ENCODE data around the gene PAN2. TPM values are rescaled to one million over a fixed set of nuclear protein-coding genes. Genes with fewer than 3 reads are reported as not detected.
"Not testable (repeated sequence)": the region's sequence is repeated elsewhere in the genome, so short reads cannot be mapped to it uniquely, and the experiment has no call there.

The PAN2 gene
- total and polyA plus RNA-seq, 4 donors = 41.0 to 74.9 (median 64.6) TPM

DNA sequence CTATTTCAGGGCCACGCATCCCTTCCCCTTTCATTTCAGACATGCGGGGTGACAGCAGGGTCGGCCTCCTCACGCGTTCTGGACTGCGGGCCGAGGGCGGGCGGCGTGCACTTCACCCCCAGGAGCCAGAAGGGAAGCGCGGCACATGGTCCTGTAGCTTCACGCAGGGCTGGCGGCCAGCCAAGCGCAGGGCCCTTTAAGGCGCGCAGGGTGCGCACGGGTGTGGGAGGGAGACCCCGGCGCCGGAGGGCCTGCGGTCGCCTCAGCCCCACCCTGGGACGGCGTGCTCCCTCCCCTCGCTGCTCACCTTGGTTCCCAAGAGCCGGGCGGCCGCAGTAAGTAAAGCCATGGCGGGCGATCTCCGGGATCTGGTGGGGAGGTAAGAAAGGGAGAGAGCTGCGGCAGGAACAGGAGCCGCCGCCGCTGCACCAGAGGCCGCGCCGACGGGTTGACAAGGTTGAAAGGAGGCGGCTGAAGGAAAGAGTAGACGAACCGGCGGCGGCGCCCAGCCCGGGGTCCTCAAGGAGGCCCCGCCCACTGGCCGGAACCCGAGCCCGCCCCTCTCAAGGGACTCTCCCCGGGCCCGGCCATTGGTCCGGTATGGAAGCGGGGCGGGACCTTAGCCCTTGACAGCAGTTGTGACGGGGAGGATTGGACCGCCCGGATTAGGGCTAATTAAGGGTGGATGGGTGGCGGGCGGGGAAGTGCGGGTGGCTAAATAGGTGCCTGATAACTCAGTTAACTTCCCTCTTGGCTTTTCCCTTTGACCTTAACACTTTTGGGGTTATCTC lies 33.8 kb downstream of the PAN2 start, which contains the start of gene CS:
TSS of gene CS (minus strand) at position 478 of the 791 bp plus-strand sequence. CDS start at position 349, 129 bp downstream.
- WGBS (ENCODE audit: insufficient coverage) = 0% methylated on average over 54 of the region's 63 CpGs
- H3K9me3 ChIP-seq (ENCODE audit: control insufficient read depth, insufficient read depth, low read length) = no peaks in the 10 kb centered on the region
- DNase-seq (ENCODE audit: low read depth in 4 of 6, low spot score in 6 of 6) = peak; percentile 91 to 99 (median 98)
- peak within 1 kb of the TSS; percentile 80 for H3K4me3 ChIP-seq (ENCODE audit: low read depth, low read length)
- no peaks in the 10 kb centered on the region for H3K27me3 ChIP-seq (ENCODE audit: control insufficient read depth, insufficient read depth, low read length)
- H3K4me1 ChIP-seq (ENCODE audit: control insufficient read depth, insufficient read depth, low read length) = peaks cover 18% of the 10 kb centered on the region
- peak within 1 kb of the TSS; percentile 97 for H3K27ac ChIP-seq (ENCODE audit: low read depth, low read length)
- peaks cover 30% of the 10 kb centered on the region for H3K36me3 ChIP-seq (ENCODE audit: control insufficient read depth, insufficient read depth, low read length)

DNA sequence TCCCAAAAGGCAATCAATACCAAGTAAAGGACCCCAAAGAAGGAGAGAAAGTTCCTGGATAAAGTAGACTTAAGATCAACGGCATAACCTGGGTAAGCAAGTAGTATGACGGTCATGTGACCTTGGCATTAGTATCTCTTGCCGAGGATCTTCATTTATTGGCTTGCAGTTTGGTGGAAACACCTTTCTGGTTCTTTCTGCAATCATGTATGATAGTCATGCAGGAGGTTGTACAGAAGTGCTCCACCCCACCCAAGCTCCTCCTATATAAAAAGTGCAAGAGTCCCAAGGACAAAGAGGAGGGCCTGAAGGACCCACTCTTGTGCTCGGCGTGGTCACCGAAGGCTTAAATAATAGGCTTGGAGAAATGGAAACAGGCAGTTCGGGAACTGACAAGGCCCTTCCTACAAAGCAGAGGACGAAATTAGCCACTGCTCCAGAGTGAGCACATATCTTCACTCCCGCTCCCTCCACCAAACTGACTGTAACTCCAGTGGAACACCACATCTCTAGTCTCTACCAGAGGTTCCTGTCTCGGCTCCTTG lies 34.4 kb downstream of the PAN2 start:
- Histone ChIP-seq H3K9me3 (ENCODE audit: control insufficient read depth, insufficient read depth, low read length) (no peaks in the 10 kb centered on the region), H3K27me3 (ENCODE audit: control insufficient read depth, insufficient read depth, low read length) (no peaks in the 10 kb centered on the region), H3K4me1 (ENCODE audit: control insufficient read depth, insufficient read depth, low read length) (peaks cover 18% of the 10 kb centered on the region), H3K27ac (ENCODE audit: low read depth, low read length) (peak overlapping the region; percentile 97), H3K4me3 (ENCODE audit: low read depth, low read length) (peak overlapping the region; percentile 80), H3K36me3 (ENCODE audit: control insufficient read depth, insufficient read depth, low read length) (peaks cover 30% of the 10 kb centered on the region)
- DNase-seq (ENCODE audit: low read depth in 4 of 6, low spot score in 6 of 6) = peak in 1 of 6 donors; percentile 27
- 0% methylated on average over 5 of the region's 10 CpGs for WGBS (ENCODE audit: insufficient coverage)

DNA sequence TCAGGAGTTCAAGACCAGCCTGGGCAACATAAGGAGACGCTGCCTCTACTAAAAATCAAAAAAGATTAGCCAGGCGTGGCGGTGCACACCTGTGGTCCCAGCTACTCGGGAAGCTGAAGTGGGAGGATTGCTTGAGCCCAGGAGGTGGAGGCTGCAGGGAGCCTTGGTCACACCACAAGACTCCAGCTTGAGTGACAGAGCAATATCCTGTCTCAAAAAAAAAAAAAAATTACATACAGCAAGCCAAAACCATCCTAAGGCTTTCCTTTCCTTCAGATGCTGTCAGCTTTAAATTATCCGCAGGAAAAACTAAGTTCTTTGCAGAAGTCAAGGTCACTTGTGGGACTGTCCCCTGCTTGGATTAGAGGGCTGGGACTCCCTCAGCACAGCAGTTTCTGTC lies 35.0 kb downstream of the PAN2 start:
- Histone ChIP-seq H3K27ac (ENCODE audit: low read depth, low read length) (no peak overlapping the region), H3K4me3 (ENCODE audit: low read depth, low read length) (peak overlapping the region; percentile 80), H3K27me3 (ENCODE audit: control insufficient read depth, insufficient read depth, low read length) (no peaks in the 10 kb centered on the region), H3K9me3 (ENCODE audit: control insufficient read depth, insufficient read depth, low read length) (no peaks in the 10 kb centered on the region), H3K4me1 (ENCODE audit: control insufficient read depth, insufficient read depth, low read length) (peaks cover 18% of the 10 kb centered on the region), H3K36me3 (ENCODE audit: control insufficient read depth, insufficient read depth, low read length) (peaks cover 29% of the 10 kb centered on the region)
- WGBS (ENCODE audit: insufficient coverage) = 81% methylated on average over 5 of the region's 5 CpGs
- no peak for DNase-seq (ENCODE audit: low read depth in 4 of 6, low spot score in 6 of 6)

DNA sequence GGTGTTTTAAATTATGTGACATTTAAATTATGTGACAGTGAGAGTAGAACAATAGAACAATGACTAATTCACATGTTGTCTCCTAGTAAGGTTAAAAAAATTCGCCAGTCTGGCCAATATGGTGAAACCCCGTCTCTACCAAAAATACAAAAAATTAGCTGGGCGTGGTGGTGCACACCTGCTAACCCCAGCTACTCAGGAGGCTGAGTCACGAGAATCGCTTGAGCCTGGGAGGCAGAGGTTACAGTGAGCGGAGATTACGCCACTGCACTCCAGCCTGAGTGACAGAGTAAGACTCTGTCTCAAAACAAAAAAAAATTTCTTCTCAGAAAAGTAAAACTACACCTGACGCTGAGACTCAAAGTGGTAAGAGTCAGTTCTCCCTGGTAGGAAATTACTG lies 36.4 kb downstream of the PAN2 start:
- no peak overlapping the region for H3K4me3 ChIP-seq (ENCODE audit: low read depth, low read length)
- peaks cover 18% of the 10 kb centered on the region for H3K4me1 ChIP-seq (ENCODE audit: control insufficient read depth, insufficient read depth, low read length)
- H3K36me3 ChIP-seq (ENCODE audit: control insufficient read depth, insufficient read depth, low read length) = peaks cover 21% of the 10 kb centered on the region
- H3K27me3 ChIP-seq (ENCODE audit: control insufficient read depth, insufficient read depth, low read length) = no peaks in the 10 kb centered on the region
- 100% methylated on average over 2 of the region's 8 CpGs for WGBS (ENCODE audit: insufficient coverage)
- no peak overlapping the region for H3K27ac ChIP-seq (ENCODE audit: low read depth, low read length)
- DNase-seq (ENCODE audit: low read depth in 4 of 6, low spot score in 6 of 6) = no peak
- no peaks in the 10 kb centered on the region for H3K9me3 ChIP-seq (ENCODE audit: control insufficient read depth, insufficient read depth, low read length)

- Histone ChIP-seq H3K27me3 (ENCODE audit: control insufficient read depth, insufficient read depth, low read length) (no peaks in the 10 kb centered on the region), H3K4me3 (ENCODE audit: low read depth, low read length) (no peak overlapping the region), H3K4me1 (ENCODE audit: control insufficient read depth, insufficient read depth, low read length) (peaks cover 16% of the 10 kb centered on the region), H3K27ac (ENCODE audit: low read depth, low read length) (no peak overlapping the region), H3K9me3 (ENCODE audit: control insufficient read depth, insufficient read depth, low read length) (no peaks in the 10 kb centered on the region), H3K36me3 (ENCODE audit: control insufficient read depth, insufficient read depth, low read length) (peaks cover 23% of the 10 kb centered on the region)
- no peak for DNase-seq (ENCODE audit: low read depth in 4 of 6, low spot score in 6 of 6)
- WGBS (ENCODE audit: insufficient coverage) = no CpG with 5 or more reads among the region's 5 CpGs
These were observed 37.5 kb downstream of the PAN2 start for GRCh38 chr12:56296295-56296694.

GRCh38 chr12:56293795-56294194 lies 40.0 kb downstream of the PAN2 start:
- H3K27ac ChIP-seq (ENCODE audit: low read depth, low read length) = no peak overlapping the region
- WGBS (ENCODE audit: insufficient coverage) = 94% methylated on average over 2 of the region's 5 CpGs
- DNase-seq (ENCODE audit: low read depth in 4 of 6, low spot score in 6 of 6) = no peak
- no peak overlapping the region for H3K4me3 ChIP-seq (ENCODE audit: low read depth, low read length)
- H3K4me1 ChIP-seq (ENCODE audit: control insufficient read depth, insufficient read depth, low read length) = peaks cover 4% of the 10 kb centered on the region
- no peaks in the 10 kb centered on the region for H3K27me3 ChIP-seq (ENCODE audit: control insufficient read depth, insufficient read depth, low read length)
- peaks cover 34% of the 10 kb centered on the region for H3K36me3 ChIP-seq (ENCODE audit: control insufficient read depth, insufficient read depth, low read length)
- H3K9me3 ChIP-seq (ENCODE audit: control insufficient read depth, insufficient read depth, low read length) = no peaks in the 10 kb centered on the region

- no peak for DNase-seq (ENCODE audit: low read depth in 4 of 6, low spot score in 6 of 6)
- H3K4me3 ChIP-seq (ENCODE audit: low read depth, low read length) = no peak overlapping the region
- H3K4me1 ChIP-seq (ENCODE audit: control insufficient read depth, insufficient read depth, low read length) = no peaks in the 10 kb centered on the region
- H3K27me3 ChIP-seq (ENCODE audit: control insufficient read depth, insufficient read depth, low read length) = no peaks in the 10 kb centered on the region
- H3K27ac ChIP-seq (ENCODE audit: low read depth, low read length) = no peak overlapping the region
- H3K9me3 ChIP-seq (ENCODE audit: control insufficient read depth, insufficient read depth, low read length) = no peaks in the 10 kb centered on the region
- H3K36me3 ChIP-seq (ENCODE audit: control insufficient read depth, insufficient read depth, low read length) = peaks cover 28% of the 10 kb centered on the region
- WGBS (ENCODE audit: insufficient coverage) = 89% methylated on average over 1 of the region's 3 CpGs
These were observed 45.0 kb downstream of the PAN2 start for GRCh38 chr12:56288705-56289387.

- no peak overlapping the region for H3K4me3 ChIP-seq (ENCODE audit: low read depth, low read length)
- no peaks in the 10 kb centered on the region for H3K4me1 ChIP-seq (ENCODE audit: control insufficient read depth, insufficient read depth, low read length)
- no peak for DNase-seq (ENCODE audit: low read depth in 4 of 6, low spot score in 6 of 6)
- peaks cover 50% of the 10 kb centered on the region for H3K36me3 ChIP-seq (ENCODE audit: control insufficient read depth, insufficient read depth, low read length)
- no peaks in the 10 kb centered on the region for H3K9me3 ChIP-seq (ENCODE audit: control insufficient read depth, insufficient read depth, low read length)
- no peak overlapping the region for H3K27ac ChIP-seq (ENCODE audit: low read depth, low read length)
- 100% methylated on average over 1 of the region's 4 CpGs for WGBS (ENCODE audit: insufficient coverage)
- H3K27me3 ChIP-seq (ENCODE audit: control insufficient read depth, insufficient read depth, low read length) = no peaks in the 10 kb centered on the region
These were observed 47.6 kb downstream of the PAN2 start for GRCh38 chr12:56286044-56286830.

DNA sequence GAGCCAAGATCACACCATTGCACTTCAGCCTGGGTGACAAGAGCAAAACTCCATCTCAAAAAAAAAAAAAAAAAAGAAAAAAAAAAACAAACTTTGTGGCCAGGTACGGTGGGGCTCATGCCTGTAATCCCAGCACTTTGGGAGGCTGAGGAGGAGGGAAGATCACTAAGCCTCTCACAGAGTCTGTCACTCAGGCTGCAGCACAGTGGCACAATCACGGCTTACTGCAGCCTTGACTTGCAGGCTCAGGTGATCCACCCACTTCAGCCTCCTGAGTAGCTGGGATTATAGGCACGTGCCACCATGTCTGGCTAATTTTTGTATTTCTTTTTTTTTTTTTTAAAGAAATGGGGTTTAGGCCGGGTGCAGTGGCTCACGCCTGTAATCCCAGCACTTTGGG lies 49.5 kb downstream of the PAN2 start:
- 100% methylated on average over 1 of the region's 5 CpGs for WGBS (ENCODE audit: insufficient coverage)
- not testable (repeated sequence) for DNase-seq (ENCODE audit: low read depth in 4 of 6, low spot score in 6 of 6); H3K4me1 ChIP-seq (ENCODE audit: control insufficient read depth, insufficient read depth, low read length); H3K4me3 ChIP-seq (ENCODE audit: low read depth, low read length); H3K27me3 ChIP-seq (ENCODE audit: control insufficient read depth, insufficient read depth, low read length); H3K9me3 ChIP-seq (ENCODE audit: control insufficient read depth, insufficient read depth, low read length); H3K27ac ChIP-seq (ENCODE audit: low read depth, low read length)
- H3K36me3 ChIP-seq (ENCODE audit: control insufficient read depth, insufficient read depth, low read length) = peaks cover 51% of the 10 kb centered on the region
